Glomerular visceral epithelial cell (primary cell): ENCODE measurements around the gene HECW1.

Experiments used
- DNase-seq: peaks from one replicate; pipeline ENCODE4 v3.0.0-alpha.2; 2016; ENCODE audit errors: extremely low spot score

HECW1 gene

DNA sequence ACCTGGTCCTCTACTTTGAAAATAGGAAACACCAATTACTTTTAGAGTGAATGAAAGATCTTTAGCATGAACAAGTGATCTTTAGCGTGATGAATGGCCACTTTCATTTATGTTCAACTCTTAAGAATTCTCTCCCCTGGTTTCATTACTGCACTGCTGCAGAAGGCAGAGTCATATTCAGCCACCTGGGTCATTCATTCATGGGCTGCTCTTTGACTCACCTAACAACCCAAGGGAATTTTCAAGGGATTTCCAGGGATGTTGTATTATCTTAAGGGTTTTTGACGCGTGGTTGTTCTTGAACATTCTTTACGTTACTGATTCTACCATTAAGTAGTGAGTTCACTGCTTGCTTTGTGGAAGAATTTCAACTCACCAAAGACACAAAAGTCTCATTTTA is 383.1 kb downstream of the HECW1 start:
- DNase-seq, result peak; percentile 60

DNA sequence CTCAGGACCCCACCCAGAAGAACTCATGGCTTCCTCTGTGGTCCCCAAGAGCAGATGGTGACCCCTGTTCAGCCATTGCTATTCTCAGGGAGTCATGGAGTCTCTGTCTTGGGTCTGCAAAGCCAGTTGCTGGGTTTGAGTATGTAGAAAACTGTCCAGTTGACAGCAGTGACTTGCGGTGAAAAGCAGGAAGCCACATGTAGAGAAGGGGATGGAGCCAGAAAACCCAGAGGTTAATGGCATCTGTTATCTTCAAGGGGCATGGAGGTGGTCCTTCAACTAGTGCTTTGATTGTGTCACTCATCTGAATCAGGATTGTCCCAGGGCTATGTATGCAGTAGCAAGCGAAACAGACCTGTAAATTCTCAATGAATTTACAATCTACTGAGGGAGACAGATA is 384.1 kb downstream of the HECW1 start:
- no peak for DNase-seq

DNA sequence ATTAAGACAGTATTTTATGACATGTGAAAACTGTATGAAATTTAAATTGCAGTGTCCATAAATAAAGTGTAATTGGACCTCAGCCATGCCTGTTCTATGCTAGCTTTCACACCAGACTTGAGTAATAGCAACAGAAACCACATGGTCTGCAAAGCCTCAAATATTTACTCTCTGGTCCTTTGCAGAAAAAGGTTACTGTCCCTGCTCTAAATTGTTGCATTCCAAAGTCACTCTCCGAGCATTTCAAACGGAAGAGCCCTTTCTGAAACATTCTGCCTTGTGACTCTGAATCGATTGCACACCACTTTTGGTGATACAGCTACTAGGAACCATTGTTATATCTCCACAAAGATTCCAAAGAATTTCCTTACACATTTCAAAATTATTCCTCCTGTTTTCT is 389.4 kb downstream of the HECW1 start:
- peak; percentile 59 for DNase-seq

DNA sequence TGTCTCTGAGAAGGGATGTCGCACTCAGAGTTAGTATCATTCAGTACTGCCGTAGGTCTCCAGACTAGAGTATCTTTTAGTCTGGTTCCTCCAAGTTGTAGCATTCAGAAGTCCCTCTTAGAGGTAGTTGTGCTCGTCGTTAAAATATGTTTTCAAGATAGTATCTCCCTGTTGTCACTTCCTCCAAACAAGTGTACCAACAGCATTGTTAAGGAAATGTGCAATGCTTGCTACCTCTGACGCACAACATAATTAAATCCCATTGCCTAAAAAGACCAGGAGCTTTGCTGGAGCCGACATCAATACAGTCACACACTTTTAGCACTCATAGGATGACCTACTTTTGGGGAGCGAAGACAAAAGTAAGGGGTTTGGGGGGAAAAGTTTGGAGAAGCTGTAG is 390.5 kb downstream of the HECW1 start:
- DNase-seq, result no peak

DNA sequence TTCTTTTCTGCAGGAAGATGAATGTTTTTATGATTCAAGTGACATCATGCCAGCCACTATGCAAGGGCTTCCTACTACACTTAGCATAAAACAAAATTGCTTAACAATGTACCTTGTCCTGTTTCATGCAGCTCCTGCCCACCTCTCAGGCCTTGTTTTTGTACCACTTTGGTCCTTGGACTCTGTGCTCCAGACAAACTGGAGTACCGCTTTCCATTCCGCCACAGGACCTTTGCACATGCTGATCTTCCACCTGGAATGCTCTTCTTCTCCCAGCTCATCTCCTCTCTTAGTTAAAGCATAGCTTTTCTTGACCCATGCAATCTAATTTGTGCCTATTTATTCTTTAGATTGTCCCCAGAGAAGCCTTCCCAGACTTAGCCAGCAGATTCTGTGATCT is 393.0 kb downstream of the HECW1 start:
- DNase-seq, result no peak

DNA sequence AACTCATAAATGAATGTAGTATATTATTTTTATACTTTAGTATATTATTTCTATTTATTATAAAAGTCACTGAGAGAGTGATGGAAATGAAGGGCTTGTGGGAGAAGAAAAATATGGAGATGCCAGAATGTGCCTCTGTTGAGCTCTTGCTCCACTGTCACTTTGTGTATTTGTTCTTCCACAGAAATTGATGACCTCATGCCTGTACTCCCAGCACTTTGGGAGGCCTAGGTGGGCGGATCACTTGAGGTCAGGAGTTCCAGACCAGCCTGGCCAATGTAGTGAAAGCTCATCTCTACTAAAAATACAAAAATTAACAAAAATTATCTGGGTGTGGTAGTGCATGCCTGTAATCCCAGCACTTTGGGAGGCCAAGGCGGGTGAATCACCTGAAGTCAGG is 394.0 kb downstream of the HECW1 start:
- DNase-seq, result no peak

DNA sequence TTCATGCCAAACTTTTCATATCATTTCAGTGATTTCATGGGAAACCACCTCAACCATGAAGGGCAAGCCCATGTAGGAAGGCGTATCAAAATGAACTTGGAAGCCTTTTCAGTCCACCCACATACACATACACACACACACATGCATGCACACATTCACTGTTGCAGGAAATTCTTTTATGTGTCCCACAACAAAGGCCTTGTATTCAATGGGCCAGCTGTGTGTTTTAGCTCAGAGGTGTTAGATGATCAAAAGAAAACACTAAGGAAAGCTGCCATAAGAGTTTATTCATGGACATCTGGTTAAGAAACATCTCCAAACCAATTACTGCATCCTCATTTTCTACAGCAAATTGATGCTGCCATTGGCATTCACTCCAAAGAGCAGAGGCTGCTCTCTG is 396.0 kb downstream of the HECW1 start:
- no peak for DNase-seq

DNA sequence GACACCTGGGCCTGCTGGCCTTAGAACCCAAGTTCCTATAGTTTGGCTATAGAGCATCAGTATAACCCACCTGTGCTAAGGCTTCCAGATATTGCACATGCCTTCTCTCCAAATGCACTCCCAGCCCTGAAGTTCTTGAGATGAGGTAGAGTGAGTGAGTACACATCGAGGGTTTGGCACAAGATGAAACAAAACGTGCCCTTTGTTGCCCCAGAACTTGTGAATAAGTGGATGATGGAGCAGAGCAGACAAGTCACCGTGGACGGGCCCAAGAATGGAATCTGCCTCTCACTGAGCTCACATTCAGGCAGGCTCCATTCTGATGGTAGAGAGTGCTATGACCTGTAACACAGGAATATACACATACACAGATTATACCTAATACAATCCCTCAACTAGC is 397.5 kb downstream of the HECW1 start:
- DNase-seq, result no peak

DNA sequence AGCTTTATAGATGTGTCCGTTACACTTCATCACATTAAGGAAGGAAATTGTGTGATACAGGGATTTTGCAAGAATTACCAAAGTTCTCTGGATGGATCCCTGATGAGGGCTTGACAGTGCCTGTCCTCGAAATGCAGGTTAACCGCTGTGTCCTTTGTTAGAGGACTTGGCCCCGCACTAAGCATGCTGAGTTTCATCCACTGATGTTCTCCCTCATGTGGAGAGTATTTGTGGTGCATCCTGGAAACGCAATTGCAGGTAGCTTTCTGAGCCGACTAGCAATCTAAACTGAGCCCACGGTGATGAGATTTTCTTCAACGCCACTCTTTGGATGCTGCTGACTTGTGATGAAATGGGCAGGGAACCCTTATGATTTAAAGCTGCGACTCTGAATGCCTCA is 398.6 kb downstream of the HECW1 start:
- no peak for DNase-seq

DNA sequence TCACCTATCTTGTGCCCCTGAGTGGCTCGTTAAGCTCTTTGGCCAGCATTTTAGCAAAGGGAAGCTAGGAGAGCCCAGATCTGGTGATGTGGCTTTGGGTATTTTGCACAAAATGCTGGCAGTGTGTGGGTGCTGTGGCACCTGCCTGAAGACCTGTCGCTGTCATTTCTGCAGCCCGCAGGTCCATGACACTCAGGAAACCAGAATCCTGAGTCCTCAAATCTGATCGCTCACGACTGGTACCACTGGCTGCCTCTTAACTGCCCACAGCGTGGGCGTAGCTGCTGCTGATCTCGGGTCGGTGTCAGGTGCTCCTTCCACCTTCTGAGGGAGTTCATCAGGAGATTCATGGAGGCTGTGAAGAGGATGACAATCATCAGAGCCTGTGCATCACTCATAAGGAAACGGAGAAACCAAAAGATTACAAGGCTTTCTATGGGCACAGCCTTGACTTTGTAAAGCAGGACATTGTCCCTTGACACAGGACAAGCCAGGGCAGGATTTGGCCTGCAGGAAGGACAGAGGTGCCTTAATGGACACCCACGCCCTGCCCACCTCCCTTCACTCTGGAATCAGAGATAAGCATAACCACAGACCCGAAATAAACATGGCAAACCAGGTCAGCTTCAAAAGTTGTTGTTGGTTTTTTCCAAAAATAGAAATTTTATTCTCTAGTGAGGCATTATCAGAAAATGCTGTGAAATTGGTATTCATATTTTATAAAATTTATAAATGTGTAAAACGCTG is 399.5 kb downstream of the HECW1 start:
- no peak for DNase-seq

DNA sequence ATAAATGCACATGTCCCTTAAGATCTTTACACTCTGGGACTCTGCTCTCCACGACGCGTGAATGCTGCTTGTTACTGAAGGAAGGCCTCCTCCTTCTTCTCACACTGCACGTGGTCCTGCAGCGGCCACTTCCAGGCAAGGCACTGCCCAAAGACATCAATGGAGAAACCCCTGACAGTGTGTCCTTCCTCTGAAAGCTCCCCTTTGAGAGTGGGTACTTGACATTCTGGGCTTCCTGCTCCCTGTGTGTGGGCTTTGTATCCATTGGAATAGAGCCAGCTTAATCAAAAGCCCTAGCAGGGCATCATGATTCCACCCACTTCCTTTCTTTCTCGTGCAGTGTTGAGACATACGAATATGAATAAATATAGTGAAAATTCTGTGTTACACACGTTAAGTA is 400.8 kb downstream of the HECW1 start:
- DNase-seq, result peak; percentile 23

DNA sequence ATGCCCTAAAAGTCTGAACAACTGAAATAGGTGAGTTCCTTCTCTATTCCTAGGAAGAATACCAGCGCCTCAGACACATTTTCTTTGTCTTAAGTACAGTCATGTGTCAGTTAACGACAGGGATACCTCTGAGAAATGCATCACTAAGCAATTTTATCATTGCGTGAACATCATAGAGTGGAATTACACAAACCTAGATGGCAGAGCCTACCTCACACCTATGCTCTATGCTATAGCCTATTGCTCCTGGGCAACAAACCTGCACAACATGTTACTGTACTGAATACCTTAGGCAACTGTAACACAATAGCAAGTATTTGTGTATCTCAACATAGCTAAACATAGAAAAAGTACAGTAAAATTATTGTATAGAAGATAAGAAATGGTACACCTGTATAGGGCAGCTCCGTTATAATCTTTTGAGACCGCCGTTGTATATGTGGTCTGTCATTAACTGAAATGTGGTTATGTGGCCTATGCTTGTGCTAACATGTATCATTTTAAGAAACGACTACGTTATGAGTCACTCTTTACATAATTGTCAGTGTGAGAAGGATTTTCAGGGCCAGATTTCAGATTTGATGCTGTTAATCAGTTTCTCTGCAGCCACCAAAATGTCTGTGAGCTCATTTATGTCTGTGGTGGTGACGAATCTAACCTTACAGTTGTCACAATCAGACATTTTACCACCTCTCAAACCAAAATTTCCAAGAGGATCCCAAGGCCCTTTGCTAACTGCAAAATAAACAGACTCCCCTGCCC is 404.3 kb downstream of the HECW1 start:
- DNase-seq, result peak; percentile 82

DNA sequence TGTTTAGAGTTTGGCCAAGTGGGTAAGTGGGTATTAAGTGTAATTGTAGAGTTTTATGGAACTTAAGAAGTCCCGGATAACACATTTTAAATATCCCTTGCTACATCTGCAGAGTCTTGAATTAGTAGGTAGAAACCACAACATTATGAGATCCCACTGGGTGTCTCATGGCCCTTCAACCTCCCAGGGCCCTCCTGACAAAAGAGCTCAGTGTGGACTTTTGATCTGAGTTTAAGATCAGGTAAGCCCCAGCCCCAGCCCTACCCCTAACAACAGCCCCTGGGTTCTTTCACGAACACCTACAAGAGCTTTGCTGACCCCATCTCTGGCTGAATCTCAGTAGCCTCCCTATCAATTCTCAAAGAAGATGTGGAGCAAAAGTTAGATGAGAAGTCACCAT is 405.0 kb downstream of the HECW1 start:
- DNase-seq, result no peak

DNA sequence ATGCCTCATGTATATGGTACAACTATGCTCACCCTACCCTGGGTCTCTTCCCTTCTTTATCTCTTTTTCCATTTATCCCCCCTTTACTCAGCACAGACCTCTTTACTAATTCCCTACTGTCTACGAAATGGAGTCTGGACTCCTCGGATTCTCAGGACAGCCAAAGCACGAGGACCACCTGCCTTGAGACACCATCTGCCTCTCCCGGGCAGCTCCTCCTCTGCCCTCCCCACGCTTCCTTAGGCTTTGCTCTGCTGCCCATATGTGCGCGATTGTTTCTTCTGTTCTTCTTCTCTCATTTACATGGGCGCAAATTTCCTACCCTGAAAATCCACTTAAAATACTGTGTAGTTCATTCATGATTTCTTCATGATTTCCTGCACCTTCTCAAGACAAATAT is 407.8 kb downstream of the HECW1 start:
- no peak for DNase-seq

DNA sequence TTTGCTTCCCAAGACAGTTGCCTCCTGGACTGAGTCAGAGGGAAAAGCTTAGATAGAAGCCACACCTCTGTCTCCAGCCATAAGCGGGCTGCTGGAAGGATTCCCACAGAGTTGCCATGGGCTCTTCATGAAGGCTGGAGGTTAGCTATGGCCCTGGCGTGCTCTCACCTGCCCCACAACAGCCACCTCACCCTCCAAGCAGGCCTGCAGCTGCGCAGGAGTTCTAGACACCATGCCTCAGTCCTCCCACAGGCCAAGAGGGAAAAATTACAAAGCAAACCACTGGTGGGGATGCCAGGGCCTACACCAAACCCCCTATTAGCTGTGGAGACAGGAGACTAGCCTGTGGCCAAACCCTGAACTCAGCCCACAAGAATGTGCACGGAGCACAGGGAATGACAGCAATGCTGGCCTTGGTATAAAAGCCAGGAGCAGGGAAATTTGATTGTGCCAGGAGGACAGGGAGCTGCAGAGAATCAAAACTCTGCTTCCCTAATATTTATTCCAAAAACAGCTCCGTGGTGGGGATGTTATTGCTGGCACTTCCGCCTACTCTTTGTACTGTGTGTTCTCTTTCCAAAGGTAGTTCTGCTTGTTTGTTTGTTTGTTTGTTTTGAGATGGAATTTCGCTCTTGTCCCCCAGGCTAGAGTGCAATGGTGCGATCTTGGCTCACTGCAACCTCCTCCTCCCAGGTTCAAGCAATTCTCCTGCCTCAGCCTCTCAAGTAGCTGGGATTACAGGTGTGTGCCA is 410.1 kb downstream of the HECW1 start:
- peak; percentile 97 for DNase-seq

DNA sequence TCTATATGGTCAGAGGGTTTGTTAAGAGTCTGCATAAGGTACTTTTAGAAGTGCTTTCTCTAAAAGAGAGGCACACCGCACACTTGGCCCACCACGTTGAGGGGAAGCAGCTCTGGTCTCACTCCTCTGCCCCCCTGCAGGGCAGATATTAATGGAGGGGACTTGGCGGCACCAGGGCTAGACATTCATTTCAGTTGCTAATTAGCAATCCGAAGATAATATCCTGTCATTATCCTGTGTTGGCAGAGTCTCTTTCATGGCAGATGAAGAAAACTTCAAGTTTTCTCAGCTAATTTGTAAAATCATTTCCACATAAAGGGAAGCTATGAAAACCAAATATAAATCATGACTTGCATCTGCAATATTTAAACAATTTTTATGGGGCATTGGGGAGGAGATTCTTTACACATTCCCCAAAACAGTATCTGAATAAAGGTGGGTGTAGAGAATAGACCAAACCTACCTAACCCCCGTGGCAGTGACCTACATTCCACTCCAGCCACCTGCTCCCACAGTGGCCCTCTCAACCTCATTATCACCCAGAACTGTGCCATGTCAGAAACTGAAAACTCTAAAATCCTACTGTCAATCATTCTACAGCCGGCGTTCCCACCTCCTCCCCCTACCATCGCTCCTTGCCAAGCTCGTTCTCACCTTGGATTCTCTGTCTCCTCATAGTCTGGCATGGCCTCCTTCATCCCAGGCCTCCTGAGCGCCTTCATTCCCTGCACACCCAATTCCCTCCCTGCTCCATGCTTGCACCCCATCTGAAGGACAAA is 416.3 kb downstream of the HECW1 start:
- no peak for DNase-seq

DNA sequence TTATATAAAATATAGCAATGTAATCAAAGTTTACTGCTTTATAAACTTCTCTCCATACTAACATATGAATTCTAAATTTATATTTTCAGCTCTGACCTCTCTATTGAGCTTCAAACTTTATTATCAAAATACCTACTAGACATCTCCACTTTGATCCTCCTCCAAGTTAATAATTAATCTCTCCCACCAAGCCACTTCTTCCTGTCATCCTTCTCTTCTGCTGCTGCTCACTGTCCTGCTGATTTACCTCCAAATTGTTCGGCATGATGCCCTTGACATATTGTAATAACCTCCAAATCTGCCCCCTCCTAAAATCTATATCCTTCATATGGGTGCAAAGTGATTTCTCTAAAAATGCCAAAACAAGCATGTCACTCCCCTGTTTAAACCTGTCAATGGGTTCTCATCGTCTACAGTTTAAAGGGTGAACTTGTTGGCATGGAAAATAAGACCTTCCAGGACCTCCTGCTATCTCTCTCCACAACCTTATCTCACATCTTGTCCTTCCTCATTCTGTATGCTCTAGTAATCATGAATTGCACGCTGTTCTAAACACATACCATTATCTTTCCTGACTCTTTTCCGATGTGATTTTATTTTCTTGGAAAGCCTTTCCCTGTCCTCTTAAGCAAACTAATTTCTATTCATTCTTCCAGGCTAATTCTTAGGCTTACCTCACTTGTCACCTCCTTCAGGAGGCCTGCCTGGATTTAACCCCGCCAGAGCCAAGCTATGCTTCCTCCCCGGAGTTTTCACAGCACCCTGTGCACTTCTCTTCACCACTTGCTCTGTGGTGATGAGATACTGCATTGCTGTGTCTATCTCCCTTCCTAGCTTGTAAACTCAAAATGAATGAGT is 418.3 kb downstream of the HECW1 start:
- no peak for DNase-seq

DNA sequence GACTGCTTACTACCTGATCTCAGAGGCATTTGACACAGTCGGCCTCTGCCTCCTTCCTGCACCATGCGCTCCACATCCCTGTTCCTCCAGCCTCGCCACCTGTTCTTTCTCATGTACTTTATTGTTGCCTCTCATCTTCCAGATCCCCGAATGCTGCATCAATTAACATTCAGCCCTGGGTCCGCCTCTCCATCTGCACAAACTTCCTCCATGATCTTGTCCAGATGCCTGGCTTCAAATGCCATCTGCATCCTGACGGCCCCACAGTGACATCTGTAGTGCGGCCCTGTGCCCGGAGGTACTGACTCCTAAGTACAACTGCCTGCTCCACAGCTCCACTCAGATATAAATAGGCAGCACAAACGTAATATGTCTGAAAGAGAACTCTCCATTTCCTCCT is 419.3 kb downstream of the HECW1 start:
- DNase-seq, result no peak

DNA sequence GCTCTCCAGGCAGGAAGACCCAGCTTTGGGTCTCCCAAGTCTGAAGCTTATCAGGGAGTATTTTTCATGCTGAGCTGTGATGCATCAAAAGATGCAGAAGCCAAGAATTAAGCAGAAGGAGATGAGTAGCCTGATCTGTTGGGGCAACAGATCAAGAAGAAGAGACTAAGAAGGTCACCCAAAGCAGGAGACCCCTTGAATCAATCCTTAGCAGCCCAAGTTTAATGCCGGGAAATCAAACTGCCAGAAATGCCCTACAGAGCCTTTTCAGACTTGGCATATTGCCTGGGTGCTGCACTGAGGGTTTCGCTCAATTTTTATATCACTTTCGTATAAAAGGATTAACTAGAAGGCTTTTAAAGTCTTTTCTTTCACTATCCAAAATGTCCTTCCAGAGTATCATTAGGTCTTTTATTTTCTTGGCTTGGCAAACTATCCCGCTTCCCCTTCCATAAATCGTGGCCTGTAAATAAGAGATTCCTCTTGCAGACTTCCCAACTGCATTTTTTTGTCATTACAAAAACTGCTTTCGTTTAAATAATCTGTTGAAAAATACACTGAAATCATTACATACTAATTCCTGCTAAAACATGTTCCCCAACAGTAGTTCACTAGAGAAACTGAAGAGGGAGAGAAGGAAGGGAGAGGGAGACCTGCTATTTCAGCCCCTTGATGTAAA is 421.5 kb downstream of the HECW1 start:
- no peak for DNase-seq

DNA sequence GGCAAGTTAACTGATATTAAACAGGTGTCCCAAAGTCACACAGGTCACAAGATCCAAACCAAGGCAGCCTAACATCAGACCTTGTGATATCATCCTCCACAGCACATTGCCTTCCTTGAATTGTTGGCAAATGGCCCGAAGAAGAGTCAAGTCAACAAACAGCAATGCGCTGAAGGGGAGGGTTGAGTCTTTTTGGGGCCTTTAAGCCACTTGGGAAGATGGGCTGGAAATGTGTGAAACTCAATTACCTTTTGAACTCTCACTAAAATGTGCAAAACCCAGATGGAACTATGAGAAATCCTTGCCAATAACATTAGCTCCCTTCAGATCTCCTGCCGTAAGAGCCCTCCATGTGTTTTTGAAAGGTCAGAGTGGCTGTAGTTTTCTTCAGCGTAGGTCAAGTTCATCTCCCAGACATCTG is 422.6 kb downstream of the HECW1 start:
- DNase-seq, result peak; percentile 69
